CD14-positive monocyte (primary cell): ENCODE data around the gene GPR42. TPM values are rescaled to one million over a fixed set of nuclear protein-coding genes. Genes with fewer than 3 reads are reported as not detected.

Source experiments
- DNase-seq, 3 donors: peaks; one replicate each; pipeline ENCODE4 v3.0.0-alpha.2; 2011 to 2022
- H2AFZ ChIP-seq: 2 replicates; pipeline ENCODE4 v1.6.0; 2012; ENCODE audit warnings: mild to moderate bottlenecking, low read depth, low read length, inconsistent platforms; ENCODE audit not compliant: insufficient read depth, poor library complexity, severe bottlenecking
- H3K27ac ChIP-seq, 2 donors: 1 replicate in 1 of 2; 2 replicates in 1 of 2; pipeline ENCODE4 v1.5.1; 2012 to 2013; ENCODE audit warnings: low read length in 2 of 2, control low read depth in 1 of 2, inconsistent platforms in 1 of 2, low read depth in 1 of 2, mild to moderate bottlenecking in 1 of 2
- H3K27me3 ChIP-seq, 2 donors: one replicate each; pipeline versions ENCODE4 v1.6.0 to v1.6.1; 2011 to 2013; ENCODE audit warnings: low read length in 2 of 2; ENCODE audit not compliant: control insufficient read depth in 2 of 2, insufficient read depth in 2 of 2
- H3K36me3 ChIP-seq, 2 donors: replicated peaks in 1 of 2; 1 replicate in 1 of 2; 2 replicates in 1 of 2; pipeline versions ENCODE4 v1.5.1 to v1.6.1; 2012 to 2013; ENCODE audit warnings: low read length in 2 of 2, control low read depth in 1 of 2, inconsistent platforms in 1 of 2, mild to moderate bottlenecking in 1 of 2; ENCODE audit not compliant: insufficient read depth in 2 of 2, control insufficient read depth in 1 of 2
- H3K4me1 ChIP-seq, 2 donors: 1 replicate in 1 of 2; 2 replicates in 1 of 2; pipeline versions ENCODE4 v1.5.1 to v1.6.1; 2012 to 2013; ENCODE audit warnings: low read length in 2 of 2, control low read depth in 1 of 2, inconsistent platforms in 1 of 2, mild to moderate bottlenecking in 1 of 2, moderate library complexity in 1 of 2; ENCODE audit not compliant: insufficient read depth in 2 of 2, control insufficient read depth in 1 of 2
- H3K4me2 ChIP-seq: replicated peaks from 2 replicates; pipeline ENCODE3; 2012; ENCODE audit warnings: low read length, moderate library complexity, mild to moderate bottlenecking; ENCODE audit not compliant: poor library complexity, severe bottlenecking; ENCODE audit errors: extremely low read depth
- H3K4me3 ChIP-seq, 3 experiments: fragments of 200-600 bp in 1 of 3; sonication (generic) in 1 of 3; replicated peaks in 1 of 3; 1 replicate in 2 of 3; 2 replicates in 1 of 3; pipeline ENCODE4 v1.5.1; 2011 to 2013; ENCODE audit warnings: low read length in 3 of 3, mild to moderate bottlenecking in 3 of 3, control low read depth in 2 of 3, low read depth in 2 of 3, inconsistent platforms in 1 of 3, moderate library complexity in 1 of 3
- H3K79me2 ChIP-seq: 2 replicates; pipeline ENCODE4 v1.6.0; 2012; ENCODE audit warnings: mild to moderate bottlenecking, control low read depth, inconsistent platforms, low read length, moderate library complexity; ENCODE audit not compliant: insufficient read depth
- H3K9ac ChIP-seq: 2 replicates; pipeline ENCODE4 v1.6.0; 2017; ENCODE audit warnings: low read length, mild to moderate bottlenecking; ENCODE audit not compliant: insufficient read depth, poor library complexity, severe bottlenecking
- H3K9me3 ChIP-seq, 2 donors: replicated peaks in 1 of 2; 1 replicate in 1 of 2; 2 replicates in 1 of 2; pipeline versions ENCODE4 v1.5.1 to v1.6.1; 2012 to 2013; ENCODE audit warnings: low read length in 2 of 2, control low read depth in 1 of 2; ENCODE audit not compliant: control insufficient read depth in 1 of 2, insufficient read depth in 1 of 2
- H4K20me1 ChIP-seq: 2 replicates; pipeline ENCODE4 v1.6.0; 2012; ENCODE audit warnings: mild to moderate bottlenecking, low read length, control low read depth, moderate library complexity; ENCODE audit not compliant: insufficient read depth
- H3K27ac Mint-ChIP-seq, 7 donors: one replicate each; pipeline ENCODE4 v1.8.0; 2020; ENCODE audit warnings: mild to moderate bottlenecking in 7 of 7, mixed read lengths in 7 of 7, moderate library complexity in 6 of 7, inconsistent platforms in 2 of 7
- H3K27me3 Mint-ChIP-seq, 3 donors: one replicate each; pipeline ENCODE4 v1.8.0; 2021 to 2022; ENCODE audit warnings: low read depth in 3 of 3, mild to moderate bottlenecking in 3 of 3, mixed read lengths in 3 of 3, moderate library complexity in 3 of 3, inconsistent platforms in 1 of 3
- H3K36me3 Mint-ChIP-seq, 2 donors: one replicate each; pipeline ENCODE4 v1.8.0; 2020; ENCODE audit warnings: mixed read lengths in 2 of 2, inconsistent platforms in 1 of 2, mild to moderate bottlenecking in 1 of 2
- H3K4me1 Mint-ChIP-seq: one replicate; pipeline ENCODE4 v1.8.0; 2020; ENCODE audit warnings: mild to moderate bottlenecking, mixed read lengths
- H3K4me3 Mint-ChIP-seq, 2 donors: one replicate each; pipeline ENCODE4 v1.8.0; 2020; ENCODE audit warnings: mild to moderate bottlenecking in 2 of 2, mixed read lengths in 2 of 2, moderate library complexity in 1 of 2
- H3K9me3 Mint-ChIP-seq, 7 donors: one replicate each; pipeline ENCODE4 v1.8.0; 2020 to 2022; ENCODE audit warnings: mixed read lengths in 7 of 7, mild to moderate bottlenecking in 6 of 7, moderate library complexity in 6 of 7, inconsistent platforms in 2 of 7
- CTCF ChIP-seq: fragments of 200-600 bp; IDR thresholded peaks from one replicate; pipeline ENCODE4 v1.8.0; 2022; ENCODE audit warnings: antibody characterized with exemption, mild to moderate bottlenecking
- WGBS: methylation state at CpG from one replicate; pipeline ENCODE4 v1.1.5; 2013; ENCODE audit warnings: missing lambda C conversion rate; ENCODE audit not compliant: insufficient coverage; 5-methylcytosine and 5-hydroxymethylcytosine counted together
- intact Hi-C, 2 donors: fragments of 100-400 bp; cut with micrococcal nuclease; formaldehyde crosslinking; loops; one replicate each; pipeline versions ENCODE4 v1.15.0 to v1.15.1; 2023
- polyA plus RNA-seq, 3 donors: library from polyadenylated mRNA; depleted of rRNA in 1 of 3; unstranded in 2 of 3; stranded (reverse) in 1 of 3; fragments of 300-500 nt in 2 of 3; fragments of >200 nt in 1 of 3; fragmentation: Illumina TruSeq in 2 of 3; gene quantifications; 1 replicate in 2 of 3; 2 replicates in 1 of 3; pipeline ENCODE4 v1.2.3, GENCODE V29; 2012 to 2021

GPR42 gene
- polyA plus RNA-seq, 3 donors, result 0.17 to 2.9 TPM; not detected in 1

- TF ChIP-seq CTCF, result no peak
- no peaks in the 10 kb centered on the region for H3K9me3 ChIP-seq
- no peaks in the 10 kb centered on the region for H3K36me3 ChIP-seq
- H3K4me2 ChIP-seq, result no peak overlapping the region
- intact Hi-C loops, result no loop called here
- H3K79me2 ChIP-seq, result no peaks in the 10 kb centered on the region
- H3K27me3 Mint-ChIP-seq, result peaks cover 0 to 18% (median 8%) of the 10 kb centered on the region in 3 donors
- H3K27ac ChIP-seq, result no peak overlapping the region
- WGBS, result 93% methylated on average over 4 of the region's 14 CpGs
- peak overlapping the region in 1 of 7 donors; percentile 40 for H3K27ac Mint-ChIP-seq
- H3K9ac ChIP-seq, result no peak overlapping the region
- no peaks in the 10 kb centered on the region for H3K9me3 Mint-ChIP-seq
- H4K20me1 ChIP-seq, result no peaks in the 10 kb centered on the region
- no peak overlapping the region for H3K4me3 ChIP-seq
- no peaks in the 10 kb centered on the region for H3K27me3 ChIP-seq
- H3K4me1 Mint-ChIP-seq, result peaks cover 13% of the 10 kb centered on the region
- H2AFZ ChIP-seq, result no peak overlapping the region
- peaks cover 11 to 12% of the 10 kb centered on the region in 2 donors for H3K4me1 ChIP-seq
- no peak overlapping the region for H3K4me3 Mint-ChIP-seq
- no peak for DNase-seq
- no peaks in the 10 kb centered on the region for H3K36me3 Mint-ChIP-seq
Measured at GRCh38 chr19:35362261-35363000, 8.4 kb upstream of the GPR42 start.

- Histone ChIP-seq H3K27me3 (peaks cover 0 to 4% of the 10 kb centered on the region in 2 donors), H3K79me2 (no peaks in the 10 kb centered on the region), H3K4me1 (peaks cover 4 to 5% of the 10 kb centered on the region in 2 donors), H3K9ac (no peak overlapping the region), H3K9me3 (no peaks in the 10 kb centered on the region), H3K4me2 (no peak overlapping the region), H4K20me1 (no peaks in the 10 kb centered on the region), H3K27ac (no peak overlapping the region), H3K4me3 (no peak overlapping the region), H2AFZ (no peak overlapping the region), H3K36me3 (no peaks in the 10 kb centered on the region)
- H3K4me3 Mint-ChIP-seq, result no peak overlapping the region
- H3K27ac Mint-ChIP-seq, result peak overlapping the region in 1 of 7 donors; percentile 40
- no peaks in the 10 kb centered on the region for H3K36me3 Mint-ChIP-seq
- TF ChIP-seq CTCF, result no peak
- H3K4me1 Mint-ChIP-seq, result peaks cover 6% of the 10 kb centered on the region
- WGBS, result 95% methylated on average over 6 of the region's 11 CpGs
- intact Hi-C loops, result no loop called here
- peaks cover 0 to under 1% (median 0%) of the 10 kb centered on the region in 7 donors for H3K9me3 Mint-ChIP-seq
- peaks cover 0 to 18% (median 8%) of the 10 kb centered on the region in 3 donors for H3K27me3 Mint-ChIP-seq
- DNase-seq, result no peak
Measured at GRCh38 chr19:35363001-35363590, 7.8 kb upstream of the GPR42 start.
